ENCODE measurements around the gene EPHB1.

Gene EPHB1

GRCh38 chr3:135242285-135242684, 447.2 kb downstream of the EPHB1 start:
- H3K9me3 ChIP-seq (ENCODE audit: low read length) = no peaks in the 10 kb centered on the region
- no peaks in the 10 kb centered on the region for H3K9me2 ChIP-seq (ENCODE audit: low read depth, low read length)
- H3K4me2 ChIP-seq (ENCODE audit: low read length) = no peak overlapping the region
- no peaks in the 10 kb centered on the region for H3K27me3 ChIP-seq (ENCODE audit: insufficient read depth, low read length)
- H2AFZ ChIP-seq (ENCODE audit: low read length) = no peak overlapping the region
- H3K27ac ChIP-seq (ENCODE audit: low read depth, low read length, poor library complexity, severe bottlenecking) = no peak overlapping the region
- no peaks in the 10 kb centered on the region for H3K4me1 ChIP-seq (ENCODE audit: insufficient read depth, low read length, severe bottlenecking)
- no peak overlapping the region for H3K4me3 ChIP-seq (ENCODE audit: low read depth, low read length, poor library complexity, severe bottlenecking)
- no peaks in the 10 kb centered on the region for H3K79me2 ChIP-seq (ENCODE audit: insufficient read depth, low read length)
- H3F3A ChIP-seq (ENCODE audit: insufficient read depth, low read length) = no peaks in the 10 kb centered on the region
- TF ChIP-seq EZH2 (IDR thresholded peaks at IDR 0.05; ENCODE audit: borderline replicate concordance, low read length) = no peak
- no peak for TF ChIP-seq CTCF (IDR thresholded peaks at IDR 0.05; ENCODE audit: low read length)
- no peaks in the 10 kb centered on the region for H4K20me1 ChIP-seq (ENCODE audit: insufficient read depth, low read length)
- no peaks in the 10 kb centered on the region for H3K36me3 ChIP-seq (ENCODE audit: insufficient read depth, low read length)
- H3K9ac ChIP-seq (ENCODE audit: low read length) = no peak overlapping the region

- Histone ChIP-seq H3K4me3 (ENCODE audit: low read depth, low read length, poor library complexity, severe bottlenecking) (no peak overlapping the region), H2AFZ (ENCODE audit: low read length) (no peak overlapping the region), H3F3A (ENCODE audit: insufficient read depth, low read length) (no peaks in the 10 kb centered on the region), H4K20me1 (ENCODE audit: insufficient read depth, low read length) (no peaks in the 10 kb centered on the region), H3K4me1 (ENCODE audit: insufficient read depth, low read length, severe bottlenecking) (no peaks in the 10 kb centered on the region), H3K27ac (ENCODE audit: low read depth, low read length, poor library complexity, severe bottlenecking) (no peak overlapping the region), H3K4me2 (ENCODE audit: low read length) (no peak overlapping the region), H3K36me3 (ENCODE audit: insufficient read depth, low read length) (no peaks in the 10 kb centered on the region), H3K79me2 (ENCODE audit: insufficient read depth, low read length) (no peaks in the 10 kb centered on the region), H3K27me3 (ENCODE audit: insufficient read depth, low read length) (no peaks in the 10 kb centered on the region), H3K9ac (ENCODE audit: low read length) (no peak overlapping the region), H3K9me2 (ENCODE audit: low read depth, low read length) (no peaks in the 10 kb centered on the region), H3K9me3 (ENCODE audit: low read length) (no peaks in the 10 kb centered on the region)
- TF ChIP-seq EZH2 (IDR thresholded peaks at IDR 0.05; ENCODE audit: borderline replicate concordance, low read length) (no peak), CTCF (IDR thresholded peaks at IDR 0.05; ENCODE audit: low read length) (no peak)
Measured at GRCh38 chr3:135243616-135244015, 448.6 kb downstream of the EPHB1 start.

- Histone ChIP-seq H3K4me3 (ENCODE audit: low read depth, low read length, poor library complexity, severe bottlenecking) (no peak overlapping the region), H3K4me2 (ENCODE audit: low read length) (no peak overlapping the region)
Measured at GRCh38 chr3:135246027-135246426, 451.0 kb downstream of the EPHB1 start.

More at GRCh38 chr3:135246027-135246426, 451.0 kb downstream of the EPHB1 start:
- no peak overlapping the region for H2AFZ ChIP-seq (ENCODE audit: low read length)
- no peak overlapping the region for H3K27ac ChIP-seq (ENCODE audit: low read depth, low read length, poor library complexity, severe bottlenecking)
- no peaks in the 10 kb centered on the region for H3K36me3 ChIP-seq (ENCODE audit: insufficient read depth, low read length)
- H4K20me1 ChIP-seq (ENCODE audit: insufficient read depth, low read length) = no peaks in the 10 kb centered on the region
- H3K9me3 ChIP-seq (ENCODE audit: low read length) = no peaks in the 10 kb centered on the region
- no peaks in the 10 kb centered on the region for H3K4me1 ChIP-seq (ENCODE audit: insufficient read depth, low read length, severe bottlenecking)
- H3K79me2 ChIP-seq (ENCODE audit: insufficient read depth, low read length) = no peaks in the 10 kb centered on the region
- no peaks in the 10 kb centered on the region for H3K9me2 ChIP-seq (ENCODE audit: low read depth, low read length)
- no peaks in the 10 kb centered on the region for H3K27me3 ChIP-seq (ENCODE audit: insufficient read depth, low read length)
- no peaks in the 10 kb centered on the region for H3F3A ChIP-seq (ENCODE audit: insufficient read depth, low read length)
- TF ChIP-seq EZH2 (IDR thresholded peaks at IDR 0.05; ENCODE audit: borderline replicate concordance, low read length) (no peak), CTCF (IDR thresholded peaks at IDR 0.05; ENCODE audit: low read length) (peak; percentile 35; the same call in 1 of the 2 replicates)
- H3K9ac ChIP-seq (ENCODE audit: low read length) = no peak overlapping the region
